Neuronal stem cell (in vitro differentiated cells): Measurements from ENCODE around the gene PTPRM.
A peak's percentile ranks its signal among the peaks of the same experiment; 100 is the strongest.

ENCODE experiments used
- DNase-seq: peaks from one replicate; pipeline ENCODE4 v3.0.0-alpha.2; 2013; ENCODE audit warnings: low spot score
- H2AFZ ChIP-seq: one replicate; pipeline ENCODE4 v1.6.1; 2013; ENCODE audit warnings: mild to moderate bottlenecking, low read length, inconsistent platforms
- H2AK5ac ChIP-seq: 2 replicates; pipeline ENCODE4 v1.6.1; 2013; ENCODE audit warnings: low read depth, mild to moderate bottlenecking, inconsistent platforms, low read length, moderate library complexity, mixed read lengths
- H2BK120ac ChIP-seq: 2 replicates; pipeline ENCODE4 v1.6.1; 2013; ENCODE audit warnings: low read depth, mild to moderate bottlenecking, inconsistent platforms, low read length, moderate library complexity, mixed read lengths
- H2BK12ac ChIP-seq: one replicate; pipeline ENCODE4 v1.6.1; 2013; ENCODE audit warnings: low read length, inconsistent platforms
- H2BK15ac ChIP-seq: 2 replicates; pipeline ENCODE4 v1.6.1; 2013; ENCODE audit warnings: mild to moderate bottlenecking, low read length, inconsistent platforms, mixed read lengths
- H2BK5ac ChIP-seq: one replicate; pipeline ENCODE4 v1.6.1; 2013; ENCODE audit warnings: inconsistent platforms, mild to moderate bottlenecking, low read length, moderate library complexity
- H3K14ac ChIP-seq: one replicate; pipeline ENCODE4 v1.6.1; 2013; ENCODE audit warnings: low read length, inconsistent platforms
- H3K18ac ChIP-seq: 2 replicates; pipeline ENCODE4 v1.6.1; 2013; ENCODE audit warnings: low read length, inconsistent platforms
- H3K23ac ChIP-seq: 2 replicates; pipeline ENCODE4 v1.6.1; 2013; ENCODE audit warnings: low read depth, mild to moderate bottlenecking, mixed read lengths, low read length, inconsistent platforms; ENCODE audit not compliant: poor library complexity
- H3K27ac ChIP-seq: replicated peaks from 3 replicates; pipeline ENCODE4 v1.5.1; 2013; ENCODE audit warnings: low read length, inconsistent platforms
- H3K27me3 ChIP-seq, 3 experiments: 2 replicates each; pipeline ENCODE4 v1.6.1; 2013; ENCODE audit warnings: low read length in 3 of 3, mild to moderate bottlenecking in 2 of 3, inconsistent platforms in 1 of 3, low read depth in 1 of 3, mixed read lengths in 1 of 3, moderate library complexity in 1 of 3; ENCODE audit not compliant: control insufficient read depth in 3 of 3, insufficient read depth in 3 of 3
- H3K36me3 ChIP-seq, 2 donors: replicated peaks in 1 of 2; 2 replicates each; pipeline ENCODE4 v1.6.1; 2013; ENCODE audit warnings: low read length in 2 of 2; ENCODE audit not compliant: control insufficient read depth in 2 of 2, insufficient read depth in 2 of 2
- H3K4ac ChIP-seq: 2 replicates; pipeline ENCODE4 v1.6.1; 2013; ENCODE audit warnings: inconsistent platforms, mild to moderate bottlenecking, low read length, moderate library complexity
- H3K4me1 ChIP-seq, 2 donors: 1 replicate in 1 of 2; 2 replicates in 1 of 2; pipeline ENCODE4 v1.6.1; 2013; ENCODE audit warnings: low read length in 2 of 2, low read depth in 1 of 2; ENCODE audit not compliant: control insufficient read depth in 2 of 2, insufficient read depth in 1 of 2
- H3K4me2 ChIP-seq: one replicate; pipeline ENCODE4 v1.6.1; 2013; ENCODE audit warnings: mild to moderate bottlenecking, low read length, inconsistent platforms; ENCODE audit not compliant: insufficient read depth, poor library complexity, severe bottlenecking
- H3K4me3 ChIP-seq, 2 donors: 2 replicates each; pipeline ENCODE4 v1.5.1; 2013; ENCODE audit warnings: low read length in 2 of 2, mild to moderate bottlenecking in 2 of 2, inconsistent platforms in 1 of 2, moderate library complexity in 1 of 2
- H3K79me1 ChIP-seq: one replicate; pipeline ENCODE4 v1.6.1; 2013; ENCODE audit warnings: low read depth, mild to moderate bottlenecking, inconsistent platforms, low read length, moderate library complexity
- H3K9ac ChIP-seq: one replicate; pipeline ENCODE4 v1.6.1; 2013; ENCODE audit warnings: mild to moderate bottlenecking, low read depth, low read length, inconsistent platforms; ENCODE audit not compliant: poor library complexity
- H3K9me3 ChIP-seq, 2 donors: replicated peaks in 1 of 2; 2 replicates each; pipeline versions ENCODE3 to v1.6.1; 2013; ENCODE audit warnings: low read length in 2 of 2, mild to moderate bottlenecking in 2 of 2, inconsistent platforms in 1 of 2, low read depth in 1 of 2, mixed read lengths in 1 of 2, moderate library complexity in 1 of 2; ENCODE audit not compliant: control insufficient read depth in 2 of 2, insufficient read depth in 1 of 2
- H4K8ac ChIP-seq: one replicate; pipeline ENCODE4 v1.6.1; 2013; ENCODE audit warnings: low read depth, mild to moderate bottlenecking, inconsistent platforms, low read length, moderate library complexity
- H4K91ac ChIP-seq: one replicate; pipeline ENCODE4 v1.6.1; 2013; ENCODE audit warnings: low read length, low read depth, mild to moderate bottlenecking, inconsistent platforms; ENCODE audit not compliant: poor library complexity
- WGBS, 2 donors: extraction: QIAGEN DNeasy Blood & Tissue Kit; methylation state at CpG; one replicate each; pipeline ENCODE4 v1.1.7; 2013; ENCODE audit warnings: missing lambda C conversion rate in 2 of 2, mixed read lengths in 1 of 2; ENCODE audit not compliant: insufficient read length in 2 of 2, insufficient replicate concordance in 1 of 2; ENCODE audit errors: extremely low coverage in 2 of 2; 5-methylcytosine and 5-hydroxymethylcytosine counted together

Gene PTPRM

DNA sequence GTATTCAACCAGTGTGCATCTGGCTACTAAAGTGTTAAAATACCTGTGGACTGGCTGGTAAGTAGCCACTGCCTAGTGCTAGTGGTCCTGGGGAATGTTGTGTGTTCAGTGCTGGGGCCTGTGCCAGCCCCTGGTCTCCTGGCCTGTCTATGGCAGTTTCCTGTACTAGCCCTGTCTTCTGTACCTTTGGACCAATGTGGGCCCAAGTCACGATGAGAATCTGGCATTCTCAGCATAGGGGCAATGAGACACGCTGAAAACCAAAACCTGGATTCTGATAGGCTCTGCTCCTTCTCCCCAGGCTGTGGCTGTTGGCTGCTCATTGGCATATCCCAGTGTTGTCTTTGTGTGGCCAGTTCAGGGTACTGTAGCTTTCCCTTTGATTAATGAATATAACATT is 170.4 kb downstream of the PTPRM start:
- Histone ChIP-seq H3K27me3 (no peaks in the 10 kb centered on the region), H2BK12ac (no peak overlapping the region), H3K9ac (no peak overlapping the region), H4K8ac (no peak overlapping the region), H2AK5ac (no peak overlapping the region), H2AFZ (no peak overlapping the region), H2BK5ac (no peak overlapping the region), H3K9me3 (peaks cover 0 to 6% of the 10 kb centered on the region in 2 donors), H3K4me2 (no peak overlapping the region), H3K79me1 (no peaks in the 10 kb centered on the region), H2BK15ac (no peak overlapping the region), H2BK120ac (no peak overlapping the region), H3K27ac (no peak overlapping the region), H3K4me3 (no peak overlapping the region), H3K4me1 (peaks cover 2 to 9% of the 10 kb centered on the region in 2 donors), H3K36me3 (no peaks in the 10 kb centered on the region), H4K91ac (no peak overlapping the region), H3K18ac (peak overlapping the region; percentile 27), H3K14ac (no peak overlapping the region), H3K4ac (no peak overlapping the region), H3K23ac (no peak overlapping the region)
- WGBS, 2 donors, result no CpG with 5 or more reads among the region's 2 CpGs
- DNase-seq, result no peak

DNA sequence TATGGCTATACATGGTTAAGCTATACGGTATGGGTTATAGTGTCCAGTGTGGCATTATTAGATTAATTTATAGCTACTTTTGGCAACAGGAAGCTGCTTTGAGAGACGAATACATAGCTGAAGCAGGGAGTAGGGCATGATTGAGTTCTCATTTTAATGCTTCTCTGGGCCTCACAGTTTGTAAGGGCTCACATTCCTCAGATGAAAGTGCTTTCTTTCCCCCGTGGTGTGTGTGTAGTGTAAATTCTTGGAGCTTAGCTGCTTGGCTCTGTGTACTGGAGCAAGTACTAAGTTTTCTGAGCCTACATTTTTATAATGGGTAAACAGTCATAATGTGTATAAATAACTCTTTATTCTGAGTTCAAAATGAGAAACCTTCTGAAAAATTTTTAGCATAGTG is 173.7 kb downstream of the PTPRM start:
- H3K4ac ChIP-seq, result no peak overlapping the region
- H3K4me2 ChIP-seq, result no peak overlapping the region
- H3K9ac ChIP-seq, result no peak overlapping the region
- no peaks in the 10 kb centered on the region for H3K79me1 ChIP-seq
- H3K23ac ChIP-seq, result no peak overlapping the region
- H3K14ac ChIP-seq, result no peak overlapping the region
- peak; percentile 4 for DNase-seq
- H3K4me1 ChIP-seq, result peaks cover 2 to 9% of the 10 kb centered on the region in 2 donors
- no peak overlapping the region for H2BK15ac ChIP-seq
- no peaks in the 10 kb centered on the region for H3K36me3 ChIP-seq
- no peak overlapping the region for H3K27ac ChIP-seq
- H4K91ac ChIP-seq, result no peak overlapping the region
- H3K27me3 ChIP-seq, result no peaks in the 10 kb centered on the region
- no peak overlapping the region for H2AK5ac ChIP-seq
- H3K9me3 ChIP-seq, result peaks cover 0 to 7% of the 10 kb centered on the region in 2 donors
- WGBS, 2 donors, result no CpG with 5 or more reads among the region's 3 CpGs
- H3K4me3 ChIP-seq, result no peak overlapping the region
- no peak overlapping the region for H2BK12ac ChIP-seq
- H3K18ac ChIP-seq, result no peak overlapping the region
- H2BK5ac ChIP-seq, result no peak overlapping the region
- peak overlapping the region; percentile 17 for H2AFZ ChIP-seq
- no peak overlapping the region for H2BK120ac ChIP-seq
- no peak overlapping the region for H4K8ac ChIP-seq

DNA sequence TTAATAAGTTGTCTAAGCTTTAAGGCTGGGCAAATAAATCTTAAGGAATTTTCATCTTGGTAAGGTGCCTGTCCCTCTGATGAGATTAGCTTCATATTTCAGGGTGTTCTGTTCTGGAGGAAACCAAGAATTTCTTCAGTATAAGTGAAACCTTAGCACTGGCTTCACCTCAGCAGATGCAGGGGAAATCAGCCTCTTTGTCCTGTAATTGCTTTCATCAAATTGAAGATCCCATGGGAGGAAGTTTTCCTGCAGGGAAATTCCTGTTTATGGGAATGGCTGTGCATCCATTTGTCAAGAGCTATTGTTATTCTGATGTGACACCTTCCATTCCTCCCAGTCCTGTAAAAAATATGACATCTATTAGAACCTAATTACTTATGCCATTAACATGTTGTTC is 174.5 kb downstream of the PTPRM start:
- no peak overlapping the region for H4K8ac ChIP-seq
- no peak overlapping the region for H3K4me3 ChIP-seq
- H3K23ac ChIP-seq, result no peak overlapping the region
- H3K4ac ChIP-seq, result no peak overlapping the region
- no peak overlapping the region for H2BK15ac ChIP-seq
- no peak for DNase-seq
- no peak overlapping the region for H2AK5ac ChIP-seq
- H3K14ac ChIP-seq, result no peak overlapping the region
- H3K36me3 ChIP-seq, result no peaks in the 10 kb centered on the region
- H2AFZ ChIP-seq, result no peak overlapping the region
- H3K18ac ChIP-seq, result no peak overlapping the region
- H3K27ac ChIP-seq, result no peak overlapping the region
- peaks cover 2 to 9% of the 10 kb centered on the region in 2 donors for H3K4me1 ChIP-seq
- H3K27me3 ChIP-seq, result no peaks in the 10 kb centered on the region
- no peak overlapping the region for H2BK12ac ChIP-seq
- H2BK5ac ChIP-seq, result no peak overlapping the region
- H3K9ac ChIP-seq, result no peak overlapping the region
- H3K9me3 ChIP-seq, result peaks cover under 1 to 11% of the 10 kb centered on the region in 2 donors
- H4K91ac ChIP-seq, result no peak overlapping the region
- H3K4me2 ChIP-seq, result no peak overlapping the region
- H2BK120ac ChIP-seq, result no peak overlapping the region
- H3K79me1 ChIP-seq, result no peaks in the 10 kb centered on the region

DNA sequence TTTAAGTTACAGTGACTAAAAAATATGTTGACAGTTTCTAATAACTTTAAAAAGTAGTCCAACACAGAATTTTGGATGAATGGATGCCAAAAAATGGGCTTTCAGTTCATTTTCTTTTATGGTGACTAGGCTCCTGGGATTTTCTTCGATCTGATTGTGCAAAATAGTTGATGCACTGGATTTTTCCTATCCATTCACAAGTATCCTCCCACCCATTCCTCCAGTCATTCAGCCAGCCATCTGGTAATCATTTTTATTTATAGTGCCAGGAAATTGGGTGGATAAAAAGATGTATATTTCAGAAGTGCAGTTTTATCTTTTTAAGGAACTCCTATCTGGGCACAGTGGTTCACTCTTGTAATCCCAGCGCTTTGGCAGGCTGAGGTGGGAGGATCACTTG is 175.1 kb downstream of the PTPRM start:
- no peak overlapping the region for H3K4me3 ChIP-seq
- H2AFZ ChIP-seq, result no peak overlapping the region
- H3K36me3 ChIP-seq, result no peaks in the 10 kb centered on the region
- H3K23ac ChIP-seq, result no peak overlapping the region
- whole genome bisulfite sequencing, 2 donors, result no CpG with 5 or more reads among the region's 2 CpGs
- H2BK12ac ChIP-seq, result no peak overlapping the region
- H4K8ac ChIP-seq, result no peak overlapping the region
- no peak for DNase-seq
- no peak overlapping the region for H3K27ac ChIP-seq
- H2BK120ac ChIP-seq, result no peak overlapping the region
- H4K91ac ChIP-seq, result no peak overlapping the region
- H3K27me3 ChIP-seq, result no peaks in the 10 kb centered on the region
- no peak overlapping the region for H3K4me2 ChIP-seq
- H2AK5ac ChIP-seq, result no peak overlapping the region
- H3K4me1 ChIP-seq, result peaks cover 2 to 9% of the 10 kb centered on the region in 2 donors
- no peak overlapping the region for H3K9ac ChIP-seq
- no peak overlapping the region for H3K14ac ChIP-seq
- H2BK5ac ChIP-seq, result no peak overlapping the region
- peaks cover 2 to 14% of the 10 kb centered on the region in 2 donors for H3K9me3 ChIP-seq
- H3K79me1 ChIP-seq, result no peaks in the 10 kb centered on the region
- H2BK15ac ChIP-seq, result no peak overlapping the region
- H3K4ac ChIP-seq, result no peak overlapping the region
- no peak overlapping the region for H3K18ac ChIP-seq
